IMR-90 (cell line): ENCODE measurements around the gene DNAH6. TPM values are rescaled to one million over a fixed set of nuclear protein-coding genes. Genes with fewer than 3 reads are reported as not detected.

Experiments used
- ATAC-seq: fragments of 200-7000 bp; cut with Tn5 transposase; 2 replicates; pipeline ENCODE4 v1.9.1; 2020; ENCODE audit warnings: low read depth, mild to moderate bottlenecking, moderate library complexity
- BruUV-seq: library from RNA; stranded (reverse); fragments of 400-500 nt; replicated peaks from 2 replicates; lab custom pipeline; 2021; lab: Mats Ljungman, UMichigan
- CTCF ChIA-PET: fragments of 300-600 bp; formaldehyde crosslinking; extraction: SDS; loops from one replicate; lab custom pipeline; 2021; ENCODE audit warnings: antibody characterized with exemption; lab: Yijun Ruan, JAX
- POLR2A ChIA-PET: fragments of 300-600 bp; sonication (Branson Sonifier 250); formaldehyde crosslinking; loops from one replicate; lab custom pipeline; 2022; ENCODE audit warnings: antibody characterized with exemption; ENCODE audit not compliant: unreplicated experiment; lab: Charles Lee
- DNase-seq: peaks from one replicate; pipeline ENCODE4 v3.0.0; 2013
- H2AFZ ChIP-seq: replicated peaks from 2 replicates; pipeline ENCODE3; 2013; ENCODE audit warnings: low read length, mild to moderate bottlenecking; ENCODE audit not compliant: poor library complexity
- H2AK5ac ChIP-seq: 2 replicates; pipeline ENCODE4 v1.6.1; 2013; ENCODE audit warnings: low read depth, low read length, inconsistent platforms
- H2AK9ac ChIP-seq: replicated peaks from 2 replicates; pipeline ENCODE3; 2013; ENCODE audit warnings: mild to moderate bottlenecking, low read depth, low read length, moderate library complexity; ENCODE audit not compliant: poor library complexity
- H2BK120ac ChIP-seq: 2 replicates; pipeline ENCODE4 v1.6.1; 2013; ENCODE audit warnings: low read depth, low read length, inconsistent platforms
- H2BK15ac ChIP-seq: 3 replicates; pipeline ENCODE4 v1.6.1; 2013; ENCODE audit warnings: low read depth, low read length, inconsistent platforms
- H2BK20ac ChIP-seq: 2 replicates; pipeline ENCODE4 v1.6.1; 2013; ENCODE audit warnings: low read depth, mild to moderate bottlenecking, inconsistent platforms, low read length, moderate library complexity
- H2BK5ac ChIP-seq: 2 replicates; pipeline ENCODE4 v1.6.1; 2013; ENCODE audit warnings: mild to moderate bottlenecking, low read depth, low read length, inconsistent platforms; ENCODE audit not compliant: poor library complexity, severe bottlenecking
- H3K14ac ChIP-seq: replicated peaks from 2 replicates; pipeline ENCODE4 v1.6.1; 2013; ENCODE audit warnings: low read depth, low read length, inconsistent platforms
- H3K18ac ChIP-seq: 2 replicates; pipeline ENCODE4 v1.6.1; 2013; ENCODE audit warnings: low read depth, low read length, control low read depth
- H3K23ac ChIP-seq: 2 replicates; pipeline ENCODE4 v1.6.1; 2013; ENCODE audit warnings: low read depth, low read length, inconsistent platforms
- H3K27ac ChIP-seq: 2 replicates; pipeline ENCODE4 v1.5.1; 2013; ENCODE audit warnings: mild to moderate bottlenecking, control low read depth, low read length; ENCODE audit not compliant: insufficient read depth
- H3K27me3 ChIP-seq: 2 replicates; pipeline ENCODE4 v1.6.1; 2013; ENCODE audit warnings: low read length; ENCODE audit not compliant: control insufficient read depth, insufficient read depth
- H3K36me3 ChIP-seq: 2 replicates; pipeline ENCODE4 v1.6.1; 2013; ENCODE audit warnings: low read length, mixed read lengths; ENCODE audit not compliant: control insufficient read depth, insufficient read depth
- H3K4ac ChIP-seq: 2 replicates; pipeline ENCODE4 v1.6.1; 2013; ENCODE audit warnings: low read depth, low read length, inconsistent platforms
- H3K4me1 ChIP-seq: 2 replicates; pipeline ENCODE4 v1.6.1; 2013; ENCODE audit warnings: low read length, mixed read lengths; ENCODE audit not compliant: control insufficient read depth, insufficient read depth
- H3K4me2 ChIP-seq: 2 replicates; pipeline ENCODE4 v1.6.1; 2013; ENCODE audit warnings: low read depth, mild to moderate bottlenecking, control low read depth, low read length, moderate library complexity
- H3K4me3 ChIP-seq: 2 replicates; pipeline ENCODE4 v1.5.1; 2013; ENCODE audit warnings: low read depth, mild to moderate bottlenecking, control low read depth, low read length, moderate library complexity; ENCODE audit not compliant: insufficient read depth
- H3K56ac ChIP-seq: 2 replicates; pipeline ENCODE4 v1.6.1; 2013; ENCODE audit warnings: low read length, inconsistent platforms; ENCODE audit not compliant: insufficient read depth; ENCODE audit errors: extremely low read depth
- H3K79me1 ChIP-seq, 2 experiments: 2 replicates each; pipeline ENCODE4 v1.6.1; 2013; ENCODE audit warnings: low read length in 2 of 2, inconsistent platforms in 1 of 2, low read depth in 1 of 2
- H3K9ac ChIP-seq: 2 replicates; pipeline ENCODE4 v1.6.1; 2013; ENCODE audit warnings: low read depth, low read length, control low read depth
- H3K9me1 ChIP-seq: 2 replicates; pipeline ENCODE4 v1.6.1; 2013; ENCODE audit warnings: low read length, inconsistent platforms; ENCODE audit not compliant: insufficient read depth
- H3K9me3 ChIP-seq: 2 replicates; pipeline ENCODE4 v1.6.1; 2013; ENCODE audit warnings: low read length; ENCODE audit not compliant: control insufficient read depth, insufficient read depth
- H4K20me1 ChIP-seq: 2 replicates; pipeline ENCODE4 v1.6.1; 2013; ENCODE audit warnings: low read length, inconsistent platforms; ENCODE audit not compliant: insufficient read depth
- H4K5ac ChIP-seq: 2 replicates; pipeline ENCODE4 v1.6.1; 2013; ENCODE audit warnings: mild to moderate bottlenecking, low read depth, low read length, control low read depth
- H4K8ac ChIP-seq, 2 experiments: 2 replicates each; pipeline ENCODE4 v1.6.1; 2013; ENCODE audit warnings: low read depth in 2 of 2, low read length in 2 of 2, control low read depth in 1 of 2, inconsistent platforms in 1 of 2
- H4K91ac ChIP-seq: 2 replicates; pipeline ENCODE4 v1.6.1; 2013; ENCODE audit warnings: low read depth, low read length, inconsistent platforms; ENCODE audit not compliant: insufficient read depth
- MAFK ChIP-seq: IDR thresholded peaks from 2 replicates; pipeline ENCODE4 v1.6.1; 2012; ENCODE audit warnings: low read depth, low read length, improper control_type of control experiment
- MXI1 ChIP-seq: IDR thresholded peaks from 2 replicates; pipeline ENCODE4 v1.6.1; 2012; ENCODE audit warnings: low read depth, mild to moderate bottlenecking, low read length, moderate library complexity, borderline replicate concordance
- NFE2L2 ChIP-seq: fragments of 150-350 bp; IDR thresholded peaks from 2 replicates; pipeline ENCODE4 v1.6.1; 2016; ENCODE audit warnings: low read depth, mild to moderate bottlenecking, low read length
- RFX5 ChIP-seq: IDR thresholded peaks from 2 replicates; pipeline ENCODE4 v1.8.0; 2012; ENCODE audit warnings: low read depth, mild to moderate bottlenecking, low read length, moderate library complexity
- WGBS, 2 experiments: methylation state at CpG; one replicate each; pipeline versions ENCODE4 v1.1.5 to v1.1.7; 2013; ENCODE audit warnings: missing lambda C conversion rate in 2 of 2; ENCODE audit not compliant: insufficient read length in 1 of 2; ENCODE audit errors: extremely low coverage in 2 of 2; 5-methylcytosine and 5-hydroxymethylcytosine counted together
- dilution Hi-C: fragments of 300-500 bp; cut with HindIII; formaldehyde crosslinking; loops from one replicate; pipeline ENCODE4 v1.14.3; 2018; ENCODE audit warnings: low sequenced_read_pairs; ENCODE audit not compliant: unreplicated experiment
- in situ Hi-C: fragments of 300-500 bp; cut with MboI; formaldehyde crosslinking; loops from 3 replicates; pipeline ENCODE4 v1.14.3; 2019; ENCODE audit warnings: low sequenced_read_pairs, inconsistent platforms, mixed read lengths
- intact Hi-C: fragments of 100-400 bp; cut with micrococcal nuclease; formaldehyde crosslinking; loops from 2 replicates; pipeline ENCODE4 v1.10.0; 2022
- polyA plus RNA-seq, 3 experiments: library from polyadenylated mRNA; depleted of rRNA; stranded (reverse); fragments of >200 nt; gene quantifications; 2 replicates each; pipeline ENCODE4 v1.2.3, GENCODE V29; 2012; ENCODE audit warnings: low replicate concordance in 1 of 3
- total RNA-seq: library from RNA; depleted of rRNA; stranded (reverse); fragments of >200 nt; gene quantifications from 2 replicates; pipeline ENCODE4 v1.2.3, GENCODE V29; 2012
- TF ChIP-seq, protein P1 (sequence below): fragments of 150-350 bp; IDR thresholded peaks from 2 replicates; pipeline ENCODE4 v1.6.1; 2017; ENCODE audit warnings: mild to moderate bottlenecking, antibody characterized with exemption, low read length, low read depth

Gene DNAH6
- total and polyA plus RNA-seq, 2 of the 4 experiments (the other 2 are of a cell fraction), result under 0.01 to 0.07 TPM

DNA sequence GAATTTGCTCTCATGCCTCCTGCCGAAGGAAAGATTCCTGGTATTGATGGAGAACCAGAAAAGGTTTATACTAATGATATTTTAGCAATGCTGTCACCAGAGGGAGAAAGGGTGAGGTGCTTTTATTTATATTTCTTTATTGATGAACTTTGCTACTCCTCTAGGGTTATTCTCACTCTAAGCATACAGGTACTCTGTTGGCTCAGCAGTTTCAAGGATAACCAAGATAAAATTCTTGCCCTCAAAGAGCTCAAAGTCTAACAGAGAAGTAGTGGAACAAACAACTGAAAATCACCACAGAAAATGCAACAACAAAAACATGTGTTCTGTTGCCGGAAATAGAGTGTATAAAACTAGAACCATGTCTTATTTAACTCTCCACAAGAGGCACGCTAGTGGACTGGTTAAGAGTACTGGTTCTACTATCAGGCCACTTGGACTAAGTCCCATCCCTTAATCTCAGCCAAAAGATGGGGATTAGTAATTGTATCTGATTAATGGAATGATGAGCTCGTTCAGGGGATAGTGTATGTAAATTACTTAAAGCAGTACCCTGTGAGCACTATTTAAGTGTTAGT lies 103.6 kb downstream of the DNAH6 start:
- Histone ChIP-seq H3K4me1 (no peaks in the 10 kb centered on the region), H2BK5ac (no peak overlapping the region), H2AK9ac (no peak overlapping the region), H3K4ac (no peak overlapping the region), H3K79me1 (no peaks in the 10 kb centered on the region), H3K36me3 (no peaks in the 10 kb centered on the region), H3K56ac (no peak overlapping the region), H3K18ac (no peak overlapping the region), H3K23ac (no peak overlapping the region), H2BK15ac (no peak overlapping the region), H4K5ac (no peak overlapping the region), H2BK20ac (no peak overlapping the region), H3K4me3 (no peak overlapping the region), H4K91ac (no peak overlapping the region), H3K14ac (no peak overlapping the region), H3K27me3 (peaks cover 8% of the 10 kb centered on the region), H2BK120ac (no peak overlapping the region), H3K27ac (no peak overlapping the region), H3K9ac (no peak overlapping the region), H2AFZ (no peak overlapping the region), H3K4me2 (no peak overlapping the region), H3K9me1 (no peaks in the 10 kb centered on the region), H4K20me1 (no peaks in the 10 kb centered on the region), H2AK5ac (no peak overlapping the region), H4K8ac (no peak overlapping the region), H3K9me3 (no peaks in the 10 kb centered on the region)
- ChIA-PET CTCF (no interaction called here), POLR2A (no interaction called here)
- no peak for TF ChIP-seq RFX5
- TF ChIP-seq MXI1, result no peak
- TF ChIP-seq MAFK, result no peak
- TF ChIP-seq NFE2L2, result no peak
- TF ChIP-seq, protein P1, sequence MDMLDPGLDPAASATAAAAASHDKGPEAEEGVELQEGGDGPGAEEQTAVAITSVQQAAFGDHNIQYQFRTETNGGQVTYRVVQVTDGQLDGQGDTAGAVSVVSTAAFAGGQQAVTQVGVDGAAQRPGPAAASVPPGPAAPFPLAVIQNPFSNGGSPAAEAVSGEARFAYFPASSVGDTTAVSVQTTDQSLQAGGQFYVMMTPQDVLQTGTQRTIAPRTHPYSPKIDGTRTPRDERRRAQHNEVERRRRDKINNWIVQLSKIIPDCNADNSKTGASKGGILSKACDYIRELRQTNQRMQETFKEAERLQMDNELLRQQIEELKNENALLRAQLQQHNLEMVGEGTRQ, result no peak
- intact Hi-C loops, result no loop called here
- BruUV-seq, result no TSS peak
- DNase-seq (no peak), ATAC-seq (no peak)
- dilution Hi-C loops, result no loop called here
- whole genome bisulfite sequencing, 2 experiments, result no CpG with 5 or more reads among the region's 4 CpGs
- in situ Hi-C loops, result no loop called here
